ENCODE results near the gene GABRD.

Gene GABRD

DNA sequence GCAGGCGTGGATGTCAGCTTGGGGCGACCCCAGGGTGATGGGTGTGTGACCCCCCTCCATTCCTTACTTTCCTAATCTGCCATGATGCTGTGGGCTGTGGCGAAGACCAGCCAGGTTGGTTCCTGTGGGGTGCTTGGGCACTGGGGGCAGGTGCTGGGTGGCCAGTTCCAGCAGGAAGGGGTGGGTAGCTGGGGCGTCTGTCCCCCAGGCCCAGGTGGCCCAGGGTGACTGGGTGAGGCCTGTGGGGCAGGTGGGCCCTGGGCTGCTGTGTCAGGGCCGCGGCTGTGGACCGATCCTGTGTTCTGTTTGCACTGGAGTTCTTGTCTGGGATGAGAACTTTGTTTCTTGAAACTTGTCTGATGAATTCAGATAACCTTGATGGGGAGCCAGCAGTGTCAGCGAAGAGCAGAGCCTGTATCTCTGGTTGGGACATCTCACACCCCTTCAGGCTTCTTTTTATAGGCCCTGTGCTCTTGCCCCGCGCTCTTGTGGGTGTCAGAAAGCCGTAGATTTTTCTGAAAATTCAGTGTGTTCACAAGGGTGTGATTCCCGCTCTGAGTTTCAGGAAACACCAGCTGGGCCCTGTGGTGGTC is 34.7 kb downstream of the GABRD start:
- no peak for DNase-seq

DNA sequence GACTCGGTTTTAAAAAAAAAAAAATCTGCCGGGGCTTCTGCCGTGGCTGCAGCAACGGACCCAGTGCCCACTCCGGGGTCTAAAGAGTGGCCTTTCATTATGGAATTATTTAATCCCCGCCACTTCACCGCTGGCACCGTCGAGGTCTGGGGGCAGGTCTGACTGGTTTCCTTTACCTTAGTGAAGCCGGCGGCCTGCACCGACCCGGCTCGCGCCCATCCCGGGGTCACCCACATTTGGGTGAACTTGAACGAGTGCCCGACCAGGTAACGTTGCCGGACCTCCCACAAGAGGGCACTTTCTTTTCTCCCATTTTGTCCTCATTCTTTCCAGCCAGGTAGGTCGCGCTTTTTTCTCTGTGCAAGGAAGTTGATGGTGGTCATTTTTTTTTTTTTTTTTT is 35.4 kb downstream of the GABRD start:
- DNase-seq: no peak

DNA sequence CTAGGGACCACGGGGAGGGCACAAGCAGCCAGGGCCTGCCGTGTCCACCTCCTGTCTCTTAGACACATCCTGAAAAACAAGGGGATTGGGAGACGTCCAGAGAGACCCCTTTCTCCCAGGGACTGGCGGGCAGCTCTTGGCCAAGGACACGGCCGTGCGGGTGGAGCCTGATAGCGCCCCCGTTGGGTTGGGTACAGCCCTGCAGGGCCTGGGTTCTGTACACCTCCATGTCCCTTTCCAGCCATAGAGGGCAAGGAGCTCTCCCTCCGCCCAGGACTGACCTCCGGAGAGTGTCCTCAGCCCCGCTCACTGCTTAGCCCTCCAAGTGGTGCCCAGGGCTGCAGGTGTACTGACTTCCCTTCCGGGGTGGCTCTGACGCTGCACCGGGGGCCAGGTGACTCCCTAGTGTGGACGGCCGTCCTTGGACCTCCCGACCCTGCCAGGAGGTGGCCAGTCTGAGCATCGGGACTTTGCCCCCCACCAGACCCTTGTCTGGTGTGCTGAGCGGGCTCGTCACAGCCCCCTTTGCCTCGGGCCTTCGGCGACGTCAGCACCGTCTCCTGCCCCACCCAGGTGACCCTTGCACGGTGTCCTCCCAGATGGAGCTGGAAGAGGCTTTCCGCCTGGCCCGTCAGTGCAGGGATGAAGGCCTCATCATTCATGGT is 36.9 kb downstream of the GABRD start:
- no peak for DNase-seq

DNA sequence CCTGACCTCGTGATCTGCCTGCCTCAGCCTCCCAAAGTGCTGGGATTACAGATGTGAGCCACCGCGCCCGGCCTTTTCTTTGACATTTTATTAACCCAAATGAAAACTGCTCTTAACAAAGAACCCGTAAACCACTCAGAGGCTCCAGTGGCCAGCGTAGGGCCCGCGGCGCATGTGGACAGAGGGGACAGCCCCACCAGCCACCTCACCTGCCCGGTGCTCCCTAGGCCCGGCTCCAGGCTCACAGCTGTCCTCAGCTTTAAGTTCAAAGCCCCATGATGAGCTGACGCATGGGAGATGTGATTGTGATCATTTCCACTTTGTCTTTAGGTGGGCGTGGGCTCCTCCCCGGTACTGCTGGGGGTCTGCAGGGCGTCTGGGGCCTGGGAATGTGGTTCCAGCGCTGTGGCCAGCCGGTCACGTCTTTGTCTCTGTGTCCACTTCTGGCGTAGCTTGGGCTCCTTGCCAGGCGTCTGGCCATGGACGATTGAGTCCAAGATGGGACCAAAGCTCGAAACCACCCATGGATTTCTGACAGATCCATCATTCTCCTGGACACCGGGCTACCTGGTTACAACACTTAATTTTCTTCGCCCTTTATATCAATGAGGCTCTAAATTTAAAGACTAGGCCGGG is 37.9 kb downstream of the GABRD start:
- no peak for DNase-seq

DNA sequence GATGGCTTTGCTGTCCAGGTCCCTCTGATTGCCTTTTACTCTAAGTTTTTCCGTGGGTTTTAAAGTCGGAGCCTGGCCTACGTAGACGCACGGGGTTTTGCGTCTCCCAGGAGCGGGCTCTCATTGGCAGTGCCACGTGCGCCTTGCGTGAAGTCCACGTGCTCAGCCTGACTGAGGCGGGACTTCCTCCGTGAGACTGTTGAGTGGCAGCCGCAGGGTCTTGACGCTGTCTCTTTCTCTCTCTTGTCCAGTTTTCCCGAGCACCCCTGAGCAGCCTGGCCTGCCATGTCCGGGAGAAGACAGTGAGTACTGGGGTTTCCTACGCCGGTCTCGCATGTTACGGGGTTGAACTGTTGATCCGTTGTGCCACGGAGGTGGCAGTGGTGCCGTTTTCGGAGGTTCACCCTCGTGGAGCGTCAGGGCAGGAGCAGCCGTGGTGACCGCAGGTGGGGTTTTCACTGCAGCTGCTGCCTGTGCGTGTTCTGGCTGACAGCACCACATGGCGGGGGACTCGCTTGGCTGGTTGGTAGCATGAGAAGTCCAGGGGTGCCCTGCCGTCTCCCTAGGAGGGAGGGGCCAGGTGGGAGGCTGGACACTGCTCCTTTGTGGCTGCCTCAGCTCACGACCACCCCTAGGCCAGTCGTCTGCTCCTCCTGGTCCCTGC is 40.3 kb downstream of the GABRD start:
- DNase-seq: no peak

DNA sequence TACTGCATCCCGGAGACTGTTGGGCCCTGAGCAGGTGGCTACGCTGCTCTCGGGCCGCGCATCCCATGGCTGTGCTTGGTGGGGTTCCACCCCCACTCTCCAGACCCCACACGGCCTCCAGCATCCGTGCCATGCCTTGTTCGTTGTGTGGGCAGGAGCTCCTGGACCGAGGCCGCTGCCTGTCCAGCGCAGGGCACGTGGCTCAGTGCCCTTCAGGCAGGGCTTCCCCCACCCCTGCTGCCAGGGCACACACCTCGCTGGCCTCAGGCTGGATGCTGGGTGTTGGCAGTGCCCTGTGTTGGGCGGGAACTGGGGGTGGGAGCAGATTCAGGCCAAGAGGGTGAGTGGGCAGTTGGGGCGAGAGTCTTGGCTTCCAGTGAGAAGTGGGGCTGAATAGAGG is 40.9 kb downstream of the GABRD start:
- no peak for DNase-seq

DNA sequence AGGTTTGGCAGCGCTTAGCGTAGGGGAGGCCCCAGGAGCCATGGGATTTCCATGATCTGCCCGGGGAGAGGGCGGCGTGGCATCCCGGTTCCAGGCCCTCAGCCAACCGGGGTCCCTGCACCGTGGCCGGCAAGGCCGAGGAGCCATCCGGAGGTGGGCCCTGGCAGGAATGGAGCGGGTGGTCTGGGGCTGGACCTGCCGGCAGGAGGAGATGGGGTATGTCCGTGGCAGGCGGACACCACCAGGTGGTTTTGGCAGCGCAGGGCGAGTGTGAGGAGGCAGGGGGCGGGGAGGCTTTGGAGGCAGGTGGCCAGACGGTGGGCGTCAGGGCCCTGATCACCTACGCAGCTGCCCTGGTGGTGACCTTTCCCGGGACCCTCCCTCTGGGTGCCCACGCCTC is 41.4 kb downstream of the GABRD start:
- no peak for DNase-seq

DNA sequence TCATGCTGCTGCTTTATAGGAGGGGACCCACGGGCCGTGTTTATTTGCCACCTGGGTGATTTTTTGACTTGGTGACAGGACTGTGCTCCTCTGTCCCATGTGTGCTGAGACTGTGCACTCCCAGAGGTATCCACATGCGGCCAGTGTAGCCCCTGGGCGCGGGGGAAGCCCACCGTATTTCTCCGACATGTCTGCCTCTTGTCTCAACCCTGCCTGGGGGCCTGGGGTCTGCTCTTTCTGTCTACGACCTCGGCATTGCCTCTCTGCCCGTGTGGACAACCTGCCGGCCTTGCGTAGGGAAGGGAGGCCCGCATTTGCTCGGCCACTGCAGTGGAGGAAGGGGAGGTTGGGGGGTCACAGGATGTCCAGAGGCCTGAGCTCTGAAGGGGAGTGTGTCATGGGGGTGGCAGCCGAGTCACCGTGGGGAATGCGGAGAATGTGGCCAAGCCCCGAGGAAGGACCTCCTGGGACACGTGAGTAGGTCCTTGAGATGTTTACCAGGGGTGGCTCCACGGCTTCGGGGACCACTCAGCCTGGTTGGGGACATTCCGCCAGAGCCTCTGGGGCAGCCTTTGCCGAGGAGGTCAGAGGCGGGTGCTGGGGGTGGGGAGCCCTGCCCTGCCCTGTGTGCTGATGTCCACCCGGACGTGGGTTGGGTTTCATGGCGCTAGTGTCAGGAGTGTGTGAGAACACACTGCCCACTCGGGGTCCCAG is 42.1 kb downstream of the GABRD start:
- DNase-seq: no peak

DNA sequence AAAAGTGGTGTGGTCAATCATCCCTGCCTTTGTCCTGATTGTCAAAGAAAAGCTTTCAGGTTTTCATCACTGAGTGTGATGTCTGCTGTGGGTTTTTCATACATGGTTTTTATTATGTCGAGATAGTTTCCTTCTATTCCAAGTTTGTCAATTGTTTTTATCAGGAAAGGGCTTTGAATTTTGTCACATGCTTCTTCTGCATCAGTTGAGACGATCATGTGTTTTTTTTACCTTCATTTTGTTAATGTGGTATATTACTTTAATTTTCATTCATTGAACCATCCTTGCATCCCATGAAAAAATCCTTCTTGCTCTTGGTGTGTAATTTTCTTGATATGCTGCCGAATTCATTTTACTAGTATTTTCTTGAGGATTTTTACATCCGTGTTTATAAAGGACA is 46.6 kb downstream of the GABRD start:
- DNase-seq: no peak

DNA sequence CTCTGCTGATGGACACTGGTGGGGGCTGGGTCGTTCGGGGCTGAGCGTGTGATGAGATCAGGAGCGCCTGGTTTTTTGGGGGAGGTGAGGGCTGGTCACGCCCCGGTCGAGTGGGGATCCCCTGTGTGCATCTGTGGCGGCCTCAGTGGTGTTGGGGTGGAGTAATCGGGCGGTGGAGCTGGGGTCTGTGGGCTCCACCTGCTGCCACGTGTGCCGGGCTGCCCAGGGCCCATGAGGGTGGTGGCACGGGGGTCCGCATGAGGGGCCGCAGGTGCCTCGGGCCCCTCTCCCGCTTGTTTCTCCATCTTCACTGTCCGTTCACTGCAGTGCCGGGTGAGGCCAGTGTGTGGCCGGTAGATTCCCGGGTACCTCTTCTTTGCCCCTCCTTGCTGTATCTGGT is 48.2 kb downstream of the GABRD start:
- no peak for DNase-seq

DNA sequence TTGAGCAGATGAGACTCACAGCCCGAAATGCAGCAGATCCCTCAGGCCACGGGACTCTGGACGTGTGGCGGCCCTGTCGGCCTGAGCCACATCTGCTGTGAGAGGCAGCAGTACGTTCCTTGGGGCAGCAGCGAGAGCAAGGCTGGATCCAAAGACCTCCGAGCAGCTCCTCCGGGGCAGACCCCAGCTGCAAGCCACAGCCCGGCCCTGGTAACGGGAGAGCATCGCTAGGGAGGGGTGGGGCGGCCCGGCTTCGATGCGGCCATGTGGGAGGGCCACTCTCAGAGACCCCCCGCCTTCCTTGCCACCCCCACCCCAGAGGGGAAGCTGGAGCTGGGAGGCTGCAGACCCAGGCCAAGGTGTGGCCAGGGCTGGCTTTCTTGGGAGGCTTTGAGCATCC is 48.8 kb downstream of the GABRD start:
- DNase-seq: no peak

DNA sequence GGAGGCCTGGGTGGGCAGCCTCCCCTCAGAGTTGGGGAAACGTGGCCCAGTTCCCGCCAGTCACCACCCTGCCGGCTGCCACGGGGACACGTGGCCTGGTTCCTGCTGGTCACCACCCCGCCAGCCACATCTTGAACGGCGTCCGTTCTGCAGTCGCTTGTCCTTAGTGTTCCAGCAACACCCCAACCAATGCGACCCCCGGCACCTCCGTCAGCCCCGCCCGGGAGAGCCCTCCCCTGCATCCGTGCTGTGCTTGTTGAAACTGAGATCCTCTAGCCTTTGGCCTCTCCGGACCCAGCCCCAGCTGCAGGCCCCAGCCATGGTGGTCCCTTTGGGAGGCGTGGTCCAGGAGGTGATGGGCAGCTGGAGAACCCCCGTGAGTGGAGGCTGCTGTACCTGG is 49.8 kb downstream of the GABRD start:
- no peak for DNase-seq

DNA sequence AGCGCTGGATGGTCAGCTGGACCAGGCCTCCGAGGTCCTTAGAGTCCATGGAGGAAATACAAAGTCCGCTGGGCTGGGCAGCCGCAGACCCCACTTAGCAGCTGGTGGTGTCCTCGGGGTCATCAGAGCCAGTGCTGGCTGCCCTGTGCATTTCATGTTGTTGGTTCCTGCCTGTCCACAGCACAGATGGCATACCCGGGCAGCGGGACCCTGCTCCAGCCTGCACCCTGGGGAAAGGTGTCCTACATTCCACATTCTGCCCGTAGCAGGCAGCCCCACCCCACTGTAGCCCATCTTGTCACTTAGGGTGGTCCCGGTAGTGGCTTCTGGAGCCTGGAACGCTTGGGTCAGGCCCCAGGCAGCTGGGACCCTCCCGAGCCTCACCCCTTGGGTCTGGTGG is 50.9 kb downstream of the GABRD start:
- no peak for DNase-seq

DNA sequence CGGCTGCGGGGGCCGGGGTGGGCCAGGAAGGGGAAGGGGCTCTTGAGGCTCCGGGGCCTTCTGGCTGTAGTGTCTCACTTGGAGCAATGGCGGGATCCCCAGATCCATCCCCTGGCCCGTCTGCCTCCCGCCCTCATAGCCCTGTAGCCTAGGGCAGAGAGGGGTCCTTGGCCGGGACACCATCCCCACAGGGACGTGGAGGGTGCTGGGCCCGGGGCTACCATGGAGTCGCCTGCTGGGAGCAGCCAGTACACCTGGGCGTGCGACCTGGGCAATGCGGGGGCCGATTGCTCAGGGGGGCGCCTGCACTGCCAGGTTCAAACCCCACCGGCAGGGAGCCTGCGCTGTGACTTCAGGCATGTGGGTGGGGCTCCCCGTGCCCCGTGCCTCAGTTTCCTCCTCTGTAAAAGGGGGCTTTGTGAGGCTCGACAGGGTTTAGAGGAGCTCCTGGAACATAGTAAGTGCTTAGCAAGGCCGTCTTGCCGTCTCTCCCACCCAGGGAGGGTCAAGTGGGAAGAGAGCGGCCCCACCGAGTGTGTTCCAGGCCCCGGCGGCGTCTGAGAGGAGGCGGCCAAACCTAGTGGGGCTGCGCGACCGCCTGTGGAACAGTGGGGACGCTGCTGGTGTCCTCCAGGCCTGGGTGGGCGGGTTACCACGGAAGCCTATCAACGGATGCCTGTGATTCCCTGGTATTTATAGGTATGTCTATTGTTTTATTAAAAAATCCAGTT is 51.8 kb downstream of the GABRD start:
- no peak for DNase-seq

DNA sequence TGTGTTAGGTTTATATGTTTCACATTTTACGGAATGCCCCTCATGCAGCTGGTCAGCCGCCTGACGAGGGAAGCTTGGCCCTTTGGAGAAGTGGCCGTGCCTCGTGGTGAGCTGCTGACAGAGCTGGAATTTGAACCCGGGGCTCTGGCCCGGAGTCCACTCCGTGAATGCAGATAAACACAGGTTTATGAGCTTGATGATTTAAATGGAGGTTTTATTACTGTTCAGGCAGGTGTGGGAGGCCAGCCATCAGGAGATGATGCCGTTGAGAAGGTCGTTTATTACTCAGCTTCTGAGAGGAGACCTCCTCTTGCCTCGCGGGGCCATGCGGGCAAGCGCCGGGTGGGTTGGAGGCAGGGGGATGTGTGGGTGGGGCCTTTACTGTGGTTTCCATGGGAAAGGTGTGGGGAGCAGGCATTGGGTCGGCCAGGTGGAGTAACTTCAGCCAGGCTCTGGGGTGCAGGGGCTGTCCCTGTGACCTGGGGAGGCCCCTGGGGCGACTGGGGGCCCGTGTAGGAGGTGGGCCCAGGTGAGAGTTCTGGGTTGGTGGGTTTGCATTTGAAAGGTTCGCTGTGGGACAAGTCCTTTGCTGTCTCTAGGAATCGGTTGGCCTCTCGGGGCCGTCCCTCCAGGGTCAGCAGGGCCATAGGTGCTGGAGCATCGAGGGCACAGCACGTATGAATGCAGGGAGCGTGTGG is 53.1 kb downstream of the GABRD start:
- DNase-seq: no peak

DNA sequence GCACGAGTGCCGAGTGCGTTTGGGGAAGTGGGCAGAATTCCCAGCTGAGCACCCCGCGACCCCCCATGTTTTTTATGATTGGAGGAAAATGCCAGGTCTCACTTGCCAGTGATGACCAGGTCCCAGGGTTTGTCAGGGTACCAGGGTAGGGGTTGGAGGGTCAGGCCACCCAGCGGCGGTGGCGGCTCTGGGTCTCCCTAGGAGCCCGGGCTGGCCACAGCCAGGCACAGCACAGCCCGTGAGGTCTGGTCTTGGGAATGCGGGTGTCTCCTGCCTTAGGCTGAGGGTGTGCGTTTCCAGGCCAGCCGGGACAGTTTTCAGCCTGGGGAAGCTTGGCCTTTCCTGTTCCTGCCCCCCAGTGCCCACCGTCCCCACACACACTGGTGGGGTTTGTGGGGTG is 53.7 kb downstream of the GABRD start:
- DNase-seq: no peak

DNA sequence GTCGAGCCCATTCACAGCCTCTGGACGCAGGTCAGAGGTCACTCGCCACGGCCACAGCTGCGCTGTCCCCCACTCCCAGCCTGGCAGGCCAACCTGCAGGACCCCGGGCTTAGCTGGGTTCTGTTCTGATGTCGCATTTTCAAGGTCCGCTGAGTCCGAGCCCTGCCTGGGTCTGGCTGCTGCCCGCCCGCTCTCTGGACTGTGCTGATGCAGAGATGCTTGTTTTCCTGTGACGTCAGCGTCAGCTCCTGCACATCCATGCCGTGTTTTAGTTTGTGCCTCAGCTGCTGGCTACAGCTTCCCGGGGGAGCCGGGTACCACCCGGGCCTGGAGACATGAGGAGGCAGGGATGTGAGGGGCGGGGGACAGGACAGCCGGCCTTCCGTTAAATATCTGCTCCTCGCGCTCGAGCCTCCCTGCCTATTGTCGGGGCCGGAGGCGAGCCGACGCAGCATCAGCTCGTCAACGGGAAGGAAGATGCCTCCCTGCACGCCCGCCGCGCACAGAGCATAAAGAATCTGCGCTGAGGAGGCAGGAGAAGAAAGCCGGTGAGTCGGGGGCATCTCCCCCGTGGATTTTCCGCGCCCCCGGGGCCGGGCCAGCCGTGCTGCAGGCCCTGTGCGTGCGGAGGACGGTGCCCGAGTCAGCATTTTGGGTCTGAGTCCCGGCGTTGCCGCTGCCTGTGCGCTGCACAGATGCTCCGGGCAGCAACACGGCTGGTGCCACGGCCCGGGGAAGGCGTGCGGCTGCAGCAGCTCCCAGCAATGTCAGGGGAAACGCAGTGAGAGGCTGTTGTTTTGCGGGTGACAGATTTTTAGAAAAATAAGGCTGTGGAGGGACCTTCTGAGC is 54.5 kb downstream of the GABRD start:
- DNase-seq: no peak

DNA sequence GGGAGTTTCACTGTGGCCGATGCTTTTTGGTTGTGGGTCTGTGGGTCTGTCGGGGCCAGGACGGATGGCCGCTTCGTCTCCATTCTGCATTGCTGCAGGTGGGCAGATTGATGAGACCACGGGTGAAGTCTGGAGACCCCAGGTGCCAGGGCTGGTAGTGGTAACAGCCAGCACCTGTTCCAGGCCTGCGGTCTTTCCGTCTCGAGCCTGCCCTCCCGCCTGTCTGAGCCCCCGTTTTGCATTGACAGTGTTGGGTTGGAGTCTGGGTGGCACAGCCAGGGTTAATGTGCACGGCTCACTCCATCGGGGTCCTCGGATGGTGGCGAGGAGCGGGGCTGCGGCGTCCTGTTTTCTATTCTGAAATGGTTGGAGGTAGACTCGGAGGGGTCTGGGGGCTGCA is 55.3 kb downstream of the GABRD start:
- DNase-seq: no peak

DNA sequence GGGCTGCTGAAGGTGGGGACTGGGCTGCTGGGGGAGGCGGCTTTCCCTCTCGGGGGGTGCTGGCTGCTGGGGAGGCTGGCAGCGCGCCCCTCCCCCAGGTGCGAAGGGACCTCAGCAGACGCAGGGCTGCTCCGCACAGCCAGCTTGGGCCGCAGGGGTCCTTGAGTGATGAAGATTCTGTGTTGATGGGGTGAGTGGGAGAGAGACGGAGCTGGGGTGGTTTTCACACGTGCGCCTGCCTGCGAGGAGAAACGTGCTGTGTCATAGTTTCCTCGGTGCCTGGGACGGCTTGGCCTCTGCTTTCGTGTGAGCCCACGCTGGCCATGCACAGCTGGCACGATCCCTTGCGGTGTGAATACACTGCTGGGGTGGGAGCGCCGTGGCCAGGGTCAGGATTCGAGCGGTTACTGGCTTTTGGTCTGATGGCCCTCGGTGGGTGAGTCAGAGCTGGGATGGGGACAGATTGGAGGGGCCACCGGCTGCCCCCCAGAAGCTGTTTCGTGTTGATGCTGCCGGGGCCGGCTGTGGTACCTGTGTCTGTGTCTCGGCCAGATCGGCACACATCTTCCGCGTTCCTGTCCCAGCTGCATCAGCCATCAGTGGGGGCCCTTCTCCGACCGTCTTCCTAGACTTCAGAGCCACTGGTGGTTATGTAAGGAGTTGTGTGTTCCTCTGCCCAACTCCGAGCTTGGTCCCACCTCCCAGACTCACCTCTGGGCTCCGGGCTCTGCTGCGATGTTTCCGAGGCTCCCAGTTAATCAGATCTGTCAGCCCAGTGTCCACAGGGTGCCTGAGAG is 56.0 kb downstream of the GABRD start:
- DNase-seq: no peak

DNA sequence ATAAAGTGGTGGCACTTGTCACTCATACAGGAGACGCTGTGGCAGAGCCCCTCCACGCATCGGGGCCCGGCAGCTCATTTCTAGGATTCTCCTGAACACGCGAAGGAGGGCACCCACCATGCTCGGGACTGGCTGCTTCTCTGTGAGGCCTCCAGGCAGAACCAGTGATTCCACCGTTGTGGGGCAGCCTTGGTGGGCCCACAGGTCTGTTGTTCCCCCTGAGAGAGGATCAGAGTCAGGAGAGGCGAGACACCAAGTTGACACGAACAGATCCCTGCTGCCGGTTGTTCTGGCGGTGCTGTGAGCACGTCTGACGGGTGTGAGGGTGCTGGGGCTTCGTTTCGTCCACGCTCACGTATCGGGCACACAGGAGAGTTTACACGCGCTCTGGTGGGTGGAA is 57.7 kb downstream of the GABRD start:
- DNase-seq: no peak
